Cortex of kidney (tissue), 1 donor: ENCODE results near the gene PRDM5.
"Not testable (repeated sequence)": the region's sequence is repeated elsewhere in the genome, so short reads cannot be mapped to it uniquely, and the experiment has no call there.

Experiments
- DNase-seq: peaks from one replicate; lab custom pipeline; 2025; lab: John Stamatoyannopoulos, UW

The PRDM5 gene

GRCh38 chr4:120753854-120754253, 168.7 kb downstream of the PRDM5 start:
- no peak for DNase-seq

GRCh38 chr4:120750152-120750525, 172.4 kb downstream of the PRDM5 start:
- no peak for DNase-seq

DNA sequence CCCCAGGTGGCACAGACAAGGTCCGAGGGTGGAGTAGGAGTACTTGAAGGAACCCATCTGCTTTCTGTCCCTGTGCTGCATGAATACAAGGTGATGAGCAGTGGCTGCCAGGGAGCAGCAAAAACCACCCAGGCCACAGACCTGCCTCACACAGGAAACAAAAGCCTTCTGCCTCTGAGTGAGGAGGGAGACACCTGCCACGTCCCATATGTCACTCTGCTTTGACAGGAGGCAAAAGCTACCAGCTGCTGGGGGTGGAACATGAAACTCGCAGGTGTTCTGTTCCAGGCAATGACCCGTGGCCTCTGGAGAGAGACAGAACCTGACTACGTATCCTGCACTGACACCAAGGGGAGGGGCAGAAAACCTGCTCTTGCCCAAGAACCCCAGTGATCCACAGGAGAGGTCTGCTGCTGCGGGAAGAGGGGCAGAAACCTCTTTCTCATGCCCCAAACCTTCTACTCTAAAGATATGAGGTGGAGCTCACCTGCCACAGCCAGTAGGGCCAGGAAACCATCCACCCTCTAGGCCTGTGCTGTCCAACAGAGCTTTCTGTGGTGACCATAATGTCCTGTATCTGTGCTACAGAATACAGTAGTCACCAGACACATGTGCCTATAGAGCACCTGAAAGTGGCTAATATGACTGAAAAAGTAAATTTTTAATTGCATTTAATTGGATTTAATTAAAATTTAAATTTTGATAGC, 172.9 kb downstream of the PRDM5 start:
- no peak for DNase-seq

DNA sequence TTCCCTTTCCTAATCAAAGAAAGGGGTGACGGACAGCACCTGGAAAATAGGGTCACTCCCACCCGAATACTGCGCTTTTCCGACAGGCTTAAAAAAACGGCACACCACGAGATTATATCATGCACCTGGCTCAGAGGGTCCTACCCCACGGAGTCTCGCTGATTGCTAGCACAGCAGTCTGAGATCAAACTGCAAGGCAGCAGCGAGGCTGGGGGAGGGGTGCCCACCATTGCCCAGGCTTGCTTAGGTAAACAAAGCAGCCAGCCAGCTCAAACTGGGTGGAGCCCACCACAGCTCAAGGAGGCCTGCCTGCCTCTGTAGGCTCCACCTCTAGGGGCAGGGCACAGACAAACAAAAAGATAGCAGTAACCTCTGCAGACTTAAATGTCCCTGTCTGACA, 180.9 kb downstream of the PRDM5 start:
- DNase-seq, result not testable (repeated sequence)

- DNase-seq, result no peak
Observed at GRCh38 chr4:120736312-120736711, 186.2 kb downstream of the PRDM5 start.

- no peak for DNase-seq
Observed at GRCh38 chr4:120733968-120734367, 188.6 kb downstream of the PRDM5 start.

DNA sequence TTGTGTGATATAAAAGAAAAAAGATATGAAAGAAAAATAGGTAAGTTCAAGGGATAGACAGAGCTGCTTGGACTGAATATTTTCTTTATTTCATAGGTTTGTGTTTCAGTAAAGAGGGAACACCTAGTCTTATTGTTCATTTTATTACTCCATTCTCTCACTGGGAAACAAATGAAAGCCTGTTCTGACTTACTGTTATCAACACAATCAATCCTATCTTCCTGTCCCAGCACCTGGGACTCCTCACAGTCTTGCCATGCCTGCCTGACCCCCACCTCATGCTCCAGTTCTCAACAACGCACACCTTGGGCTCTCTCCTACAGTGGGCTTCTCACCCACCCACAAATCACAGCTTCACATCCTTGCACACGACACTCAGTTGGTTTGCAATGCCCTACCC, 189.5 kb downstream of the PRDM5 start:
- DNase-seq, result no peak

DNA sequence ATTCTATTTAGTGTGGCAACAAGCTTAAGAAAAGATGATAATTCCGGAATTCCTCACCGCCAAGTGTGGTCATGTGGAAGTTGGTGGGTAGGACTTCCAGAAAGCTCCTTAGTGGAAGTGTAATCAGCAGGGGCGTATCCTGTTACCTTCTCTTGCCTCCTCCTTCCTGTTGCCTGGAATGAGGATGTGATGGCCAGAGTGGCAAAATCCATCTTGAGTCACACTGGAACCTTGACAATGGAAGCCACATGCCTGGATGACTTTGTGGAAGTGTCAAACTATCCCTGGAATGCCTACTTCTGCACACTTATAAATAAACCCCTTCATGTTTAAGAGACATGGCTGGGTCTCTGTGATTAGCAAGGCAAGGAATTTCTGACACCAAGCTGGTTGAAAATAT, 191.0 kb downstream of the PRDM5 start:
- no peak for DNase-seq

DNA sequence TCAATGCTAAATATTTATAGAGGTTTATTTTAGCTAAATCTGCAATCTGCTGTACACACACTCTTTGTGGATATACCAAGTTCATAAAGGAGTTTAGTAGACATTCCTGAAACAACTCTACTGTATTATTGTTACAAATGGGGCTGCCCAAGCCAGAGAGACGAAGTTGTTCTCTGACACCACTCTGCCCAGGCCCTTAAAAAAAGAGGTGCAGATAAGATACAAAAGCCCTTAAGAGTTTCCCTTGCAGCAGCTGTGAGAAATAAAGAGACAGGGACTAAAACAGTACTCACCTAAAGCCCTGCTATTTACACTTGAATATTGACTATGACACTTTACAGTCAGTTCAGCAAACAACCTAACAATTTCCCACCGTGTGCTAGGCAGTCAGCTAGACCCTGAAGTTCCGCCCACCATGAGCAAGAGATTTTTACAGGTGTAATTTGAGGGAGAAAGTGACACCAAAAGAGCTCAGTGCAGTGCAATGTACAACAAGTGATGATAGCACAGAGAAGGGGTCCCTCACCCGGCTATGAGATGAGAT, 191.7 kb downstream of the PRDM5 start:
- DNase-seq, result no peak

DNA sequence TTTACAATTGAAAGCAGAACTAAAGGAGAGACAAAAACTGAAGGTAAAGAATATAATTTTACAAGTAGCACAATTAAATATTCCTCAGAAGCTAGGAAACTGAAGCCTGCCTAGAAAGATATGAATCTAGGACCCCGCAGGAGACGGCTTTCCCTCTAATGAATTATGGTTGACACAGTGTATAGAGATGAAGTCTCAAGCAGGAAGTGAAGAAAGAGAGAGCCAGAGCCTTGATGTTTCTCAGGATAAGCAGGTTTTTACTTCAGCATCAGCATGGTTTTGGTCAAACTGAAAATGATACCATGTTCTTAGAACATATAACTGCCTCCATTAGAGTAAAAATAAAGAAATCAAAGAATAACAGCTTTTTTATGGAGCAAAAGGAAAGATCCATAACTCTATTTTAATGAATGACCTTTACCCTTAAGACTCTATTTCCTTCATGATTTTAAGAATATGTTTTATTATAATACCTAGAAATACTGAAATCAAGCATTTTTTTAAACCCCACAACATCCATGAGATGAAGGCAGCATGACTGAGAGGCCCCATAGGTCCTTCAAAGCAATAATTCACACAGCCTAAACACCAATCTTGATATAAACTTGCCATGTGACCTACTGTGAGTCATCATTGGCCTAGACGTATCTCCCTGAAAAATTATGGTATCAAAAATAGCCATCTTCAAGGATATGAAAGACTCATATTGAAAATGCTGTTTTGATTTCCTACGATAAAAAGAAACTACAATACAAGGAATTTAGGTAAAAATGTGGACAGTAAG, 193.4 kb downstream of the PRDM5 start:
- no peak for DNase-seq

- no peak for DNase-seq
Observed at GRCh38 chr4:120725639-120726580, 196.6 kb downstream of the PRDM5 start.

DNA sequence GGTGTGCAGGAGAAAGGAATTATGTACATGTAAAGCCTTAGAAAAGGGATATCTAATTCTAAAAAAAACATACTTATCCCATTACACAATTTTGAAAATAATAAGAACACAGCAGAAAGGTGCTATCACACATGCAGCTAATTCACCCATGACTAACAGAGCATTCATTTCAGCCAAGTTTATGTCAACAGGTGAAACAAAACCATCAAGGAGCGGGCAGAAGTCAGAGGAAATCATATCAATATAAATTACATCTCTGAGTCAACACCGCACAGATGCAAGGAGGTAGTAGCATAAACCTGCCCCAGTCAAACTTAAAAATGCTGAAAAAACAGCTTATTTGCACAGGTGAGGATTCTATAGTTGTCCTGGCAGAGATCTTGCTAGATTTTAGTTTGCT, 197.9 kb downstream of the PRDM5 start:
- DNase-seq, result no peak

DNA sequence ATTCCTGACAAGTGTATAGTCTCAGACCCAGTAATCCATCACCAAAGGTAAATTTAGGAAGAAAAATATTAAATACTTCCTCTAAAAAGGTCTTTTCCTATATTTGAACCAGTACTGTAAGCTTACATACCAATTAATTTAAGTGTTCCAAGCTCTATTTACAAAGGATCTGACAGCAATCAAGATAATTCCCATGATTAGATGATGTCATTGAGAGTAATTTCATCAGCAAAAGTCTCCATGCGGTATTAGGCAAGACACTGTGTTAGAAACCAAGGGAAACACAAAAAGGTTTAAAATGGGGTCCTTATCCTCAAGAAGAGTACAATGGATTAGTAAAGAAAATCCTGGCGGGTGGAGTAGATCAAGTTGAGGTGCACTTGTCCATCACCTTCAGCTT, 198.5 kb downstream of the PRDM5 start:
- DNase-seq, result no peak

- DNase-seq, result no peak
Observed at GRCh38 chr4:120723105-120723504, 199.4 kb downstream of the PRDM5 start.

DNA sequence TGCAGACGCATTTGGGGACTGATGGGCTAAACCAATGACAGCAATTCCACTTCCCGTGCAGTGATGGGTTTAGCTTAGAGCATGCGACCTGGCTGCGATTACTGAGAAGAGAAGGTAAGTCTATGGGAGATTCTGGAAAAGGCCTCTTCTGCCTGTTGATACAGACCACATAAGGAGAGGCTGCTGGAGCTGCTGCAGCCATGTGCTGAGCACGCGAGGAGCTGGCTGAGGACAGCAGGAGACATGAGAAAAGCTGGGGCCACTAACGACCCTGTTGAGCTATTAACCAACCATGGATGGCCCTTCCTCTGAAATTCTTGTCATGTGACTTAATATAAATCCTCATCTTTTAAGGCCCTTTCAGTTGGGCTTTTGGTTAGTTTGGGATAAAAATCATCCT, 199.9 kb downstream of the PRDM5 start:
- DNase-seq, result no peak

- no peak for DNase-seq
Observed at GRCh38 chr4:120720354-120720934, 202.1 kb downstream of the PRDM5 start.

GRCh38 chr4:120718979-120719566, 203.5 kb downstream of the PRDM5 start:
- no peak for DNase-seq

DNA sequence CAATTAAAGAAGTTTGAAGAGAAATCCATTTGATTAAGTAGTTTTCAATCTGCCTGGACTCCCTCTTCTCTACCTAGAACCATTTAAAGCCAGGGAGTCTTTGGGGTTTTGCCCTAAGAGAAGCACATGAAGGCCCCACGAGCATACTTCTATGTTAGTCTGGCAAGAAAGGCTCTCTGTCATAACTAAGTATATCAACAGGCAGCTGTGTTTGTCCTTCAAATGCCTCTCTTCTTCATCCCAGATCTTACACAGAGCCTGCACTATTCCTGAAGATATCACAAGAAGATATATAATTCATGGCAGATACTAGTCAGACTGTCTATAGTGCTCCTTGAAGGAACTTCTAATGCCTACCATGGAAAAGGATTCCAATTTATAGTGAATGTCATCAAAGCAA, 206.2 kb downstream of the PRDM5 start:
- DNase-seq, result no peak

- DNase-seq, result no peak
Observed at GRCh38 chr4:120714417-120715010, 208.0 kb downstream of the PRDM5 start.

DNA sequence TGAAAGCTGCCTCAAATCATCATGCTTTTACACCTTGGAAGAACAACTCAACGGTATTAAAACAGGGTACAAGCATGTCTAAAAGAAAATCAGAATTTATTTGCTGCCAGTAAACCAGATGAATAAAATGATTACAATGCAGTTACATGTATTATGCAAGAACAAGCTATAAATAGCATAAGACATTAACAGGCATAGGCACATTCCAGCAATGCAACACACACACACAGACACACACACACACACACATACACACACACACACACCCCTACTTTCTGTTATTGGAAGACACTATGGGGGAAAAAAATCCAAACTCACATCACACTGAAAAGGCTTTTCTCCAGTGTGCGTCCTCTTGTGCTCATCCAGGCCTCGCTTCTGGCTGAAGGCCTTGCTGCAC, 212.5 kb downstream of the PRDM5 start:
- no peak for DNase-seq

- no peak for DNase-seq
Observed at GRCh38 chr4:120704538-120704937, 218.0 kb downstream of the PRDM5 start.
